MCF 10A (cell line): ENCODE results near the gene NDST4. TPM values are rescaled to one million over a fixed set of nuclear protein-coding genes. Genes with fewer than 3 reads are reported as not detected.

Source experiments
- BruUV-seq: library from RNA; stranded (reverse); fragments of 400-500 nt; replicated peaks from 2 replicates; lab custom pipeline; 2021; lab: Mats Ljungman, UMichigan
- CTCF ChIA-PET: fragments of 300-600 bp; sonication (Branson Sonifier 250); formaldehyde crosslinking; extraction: SDS; loops from one replicate; lab custom pipeline; 2021; ENCODE audit warnings: antibody characterized with exemption, inconsistent platforms; lab: Yijun Ruan, JAX
- POLR2A ChIA-PET: fragments of 300-600, 350-650 bp; sonication (Branson Sonifier 250); formaldehyde crosslinking; extraction: SDS; loops from one replicate; lab custom pipeline; 2020; ENCODE audit warnings: antibody characterized with exemption, inconsistent platforms; lab: Yijun Ruan, JAX
- DNase-seq: peaks from one replicate; pipeline ENCODE4 v3.0.0-alpha.2; 2018; ENCODE audit not compliant: unreplicated experiment
- H3K27ac Mint-ChIP-seq: one replicate; pipeline ENCODE4 v1.8.0; 2022; ENCODE audit warnings: mild to moderate bottlenecking, low read depth, mixed read lengths; ENCODE audit not compliant: unreplicated experiment
- H3K27me3 Mint-ChIP-seq: one replicate; pipeline ENCODE4 v1.8.0; 2022; ENCODE audit warnings: mixed read lengths; ENCODE audit not compliant: insufficient read depth, unreplicated experiment
- H3K36me3 Mint-ChIP-seq: one replicate; pipeline ENCODE4 v1.8.0; 2022; ENCODE audit warnings: mild to moderate bottlenecking, moderate library complexity, mixed read lengths; ENCODE audit not compliant: insufficient read depth, unreplicated experiment
- H3K4me1 Mint-ChIP-seq: one replicate; pipeline ENCODE4 v1.8.0; 2022; ENCODE audit warnings: mixed read lengths; ENCODE audit not compliant: insufficient read depth, unreplicated experiment
- H3K4me3 Mint-ChIP-seq: one replicate; pipeline ENCODE4 v1.8.0; 2022; ENCODE audit warnings: mild to moderate bottlenecking, moderate library complexity, mixed read lengths; ENCODE audit not compliant: unreplicated experiment
- H3K9me3 Mint-ChIP-seq: one replicate; pipeline ENCODE4 v1.8.0; 2022; ENCODE audit warnings: mixed read lengths; ENCODE audit not compliant: unreplicated experiment
- intact Hi-C: fragments of 100-400 bp; cut with micrococcal nuclease; formaldehyde crosslinking; loops from 2 replicates; pipeline ENCODE4 v1.14.1; 2022
- total RNA-seq: library from RNA; stranded (reverse); gene quantifications from 2 replicates; pipeline ENCODE4 v1.2.3, GENCODE V29; 2022
- TF ChIP-seq, protein P1 (sequence below): fragments of 200-600 bp; IDR thresholded peaks from one replicate; pipeline ENCODE4 v1.8.0; 2022; ENCODE audit warnings: antibody characterized with exemption, mild to moderate bottlenecking; ENCODE audit not compliant: unreplicated experiment

Gene NDST4
- total RNA-seq, 1 experiment from 2014 or later = not detected

DNA sequence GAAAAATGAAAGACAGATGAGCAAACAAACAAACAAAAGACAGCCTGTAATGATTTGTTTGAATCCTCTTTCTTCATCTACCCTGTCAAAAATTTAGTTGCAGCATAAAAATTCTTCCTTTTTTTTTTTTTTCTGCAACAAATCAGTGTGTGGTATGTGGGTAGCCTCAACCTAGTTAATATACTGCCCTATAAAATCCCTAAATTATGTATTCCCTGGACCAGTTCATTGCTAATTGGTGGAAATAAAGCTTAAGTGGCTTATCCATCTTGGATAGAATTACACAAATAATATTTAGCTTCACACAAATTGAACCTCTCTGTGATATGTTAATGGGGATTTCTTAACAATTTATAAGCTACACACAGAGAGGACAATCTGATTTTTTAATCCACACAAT, 208.4 kb downstream of the NDST4 start:
- DNase-seq = no peak
- ChIA-PET CTCF (interaction anchor here (0.7 kb wide), 1 partner anchor 1217 kb away, joined by 3 read pairs; no protein-coding TSS in a partner anchor), POLR2A (no interaction called here)
- Mint-ChIP-seq H3K4me3 (no peak overlapping the region), H3K4me1 (no peaks in the 10 kb centered on the region), H3K27ac (no peak overlapping the region), H3K27me3 (peaks cover 29% of the 10 kb centered on the region), H3K9me3 (no peaks in the 10 kb centered on the region), H3K36me3 (no peaks in the 10 kb centered on the region)
- no TSS peak for BruUV-seq
- intact Hi-C loops = no loop called here
- TF ChIP-seq, protein P1, sequence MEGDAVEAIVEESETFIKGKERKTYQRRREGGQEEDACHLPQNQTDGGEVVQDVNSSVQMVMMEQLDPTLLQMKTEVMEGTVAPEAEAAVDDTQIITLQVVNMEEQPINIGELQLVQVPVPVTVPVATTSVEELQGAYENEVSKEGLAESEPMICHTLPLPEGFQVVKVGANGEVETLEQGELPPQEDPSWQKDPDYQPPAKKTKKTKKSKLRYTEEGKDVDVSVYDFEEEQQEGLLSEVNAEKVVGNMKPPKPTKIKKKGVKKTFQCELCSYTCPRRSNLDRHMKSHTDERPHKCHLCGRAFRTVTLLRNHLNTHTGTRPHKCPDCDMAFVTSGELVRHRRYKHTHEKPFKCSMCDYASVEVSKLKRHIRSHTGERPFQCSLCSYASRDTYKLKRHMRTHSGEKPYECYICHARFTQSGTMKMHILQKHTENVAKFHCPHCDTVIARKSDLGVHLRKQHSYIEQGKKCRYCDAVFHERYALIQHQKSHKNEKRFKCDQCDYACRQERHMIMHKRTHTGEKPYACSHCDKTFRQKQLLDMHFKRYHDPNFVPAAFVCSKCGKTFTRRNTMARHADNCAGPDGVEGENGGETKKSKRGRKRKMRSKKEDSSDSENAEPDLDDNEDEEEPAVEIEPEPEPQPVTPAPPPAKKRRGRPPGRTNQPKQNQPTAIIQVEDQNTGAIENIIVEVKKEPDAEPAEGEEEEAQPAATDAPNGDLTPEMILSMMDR = no peak

DNA sequence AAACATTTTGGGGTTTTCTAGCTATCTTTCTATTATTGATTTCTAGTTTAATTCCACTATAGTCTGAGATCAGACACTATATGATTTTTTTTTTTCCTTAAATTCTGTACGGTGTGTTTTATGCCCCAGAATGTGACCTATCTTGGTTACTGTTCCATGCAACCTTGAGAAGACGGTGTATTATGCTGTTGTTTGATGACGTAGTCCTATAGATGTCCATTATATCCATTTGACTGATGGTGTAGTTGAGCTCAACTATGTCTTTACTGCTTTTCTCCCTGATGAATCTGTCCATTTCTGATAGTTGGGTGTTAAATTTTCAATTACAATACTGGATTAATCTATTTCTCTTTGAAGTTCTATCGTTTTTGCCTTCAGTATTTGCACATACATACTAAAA, 212.5 kb downstream of the NDST4 start:
- CTCF ChIA-PET = interaction anchor here (1.2 kb wide), 1 partner anchor 14 kb away, joined by 3 read pairs; no protein-coding TSS in a partner anchor
- BruUV-seq = no TSS peak
- POLR2A ChIA-PET = interaction anchor here (0.7 kb wide), 1 partner anchor 98 kb away, joined by 3 read pairs; no protein-coding TSS in a partner anchor
- Mint-ChIP-seq H3K27me3 (peaks cover 29% of the 10 kb centered on the region), H3K27ac (no peak overlapping the region), H3K4me1 (no peaks in the 10 kb centered on the region), H3K9me3 (no peaks in the 10 kb centered on the region), H3K4me3 (no peak overlapping the region), H3K36me3 (no peaks in the 10 kb centered on the region)
- no peak for DNase-seq
- intact Hi-C loops = no loop called here
- TF ChIP-seq, protein P1 = no peak

DNA sequence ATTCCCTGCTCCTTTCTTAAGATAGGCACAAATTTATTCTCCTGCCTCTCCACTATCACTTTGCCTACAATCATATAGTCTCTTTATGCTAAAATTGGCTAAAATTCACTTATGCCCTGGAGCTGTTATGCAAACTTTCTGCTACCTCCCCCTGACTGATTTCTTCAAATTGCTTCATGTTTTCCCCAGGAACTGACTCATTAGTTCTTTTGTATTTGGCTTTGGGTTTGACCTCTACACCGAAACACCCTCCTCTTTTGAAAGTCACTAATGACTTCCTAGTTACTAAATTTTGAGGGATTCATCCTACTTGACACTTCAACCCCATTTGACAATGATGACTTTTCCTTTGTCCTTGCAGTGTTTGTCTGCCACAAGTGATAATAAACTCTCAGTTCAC, 222.6 kb downstream of the NDST4 start:
- Mint-ChIP-seq H3K4me1 (peaks cover 15% of the 10 kb centered on the region), H3K27ac (no peak overlapping the region), H3K4me3 (no peak overlapping the region), H3K9me3 (no peaks in the 10 kb centered on the region), H3K27me3 (no peaks in the 10 kb centered on the region), H3K36me3 (no peaks in the 10 kb centered on the region)
- intact Hi-C loops = no loop called here
- TF ChIP-seq, protein P1 = no peak
- ChIA-PET CTCF (no interaction called here), POLR2A (interaction anchor here (0.7 kb wide), 1 partner anchor 20 kb away, joined by 3 read pairs; no protein-coding TSS in a partner anchor)
- DNase-seq = peak; percentile 57
- no TSS peak for BruUV-seq

DNA sequence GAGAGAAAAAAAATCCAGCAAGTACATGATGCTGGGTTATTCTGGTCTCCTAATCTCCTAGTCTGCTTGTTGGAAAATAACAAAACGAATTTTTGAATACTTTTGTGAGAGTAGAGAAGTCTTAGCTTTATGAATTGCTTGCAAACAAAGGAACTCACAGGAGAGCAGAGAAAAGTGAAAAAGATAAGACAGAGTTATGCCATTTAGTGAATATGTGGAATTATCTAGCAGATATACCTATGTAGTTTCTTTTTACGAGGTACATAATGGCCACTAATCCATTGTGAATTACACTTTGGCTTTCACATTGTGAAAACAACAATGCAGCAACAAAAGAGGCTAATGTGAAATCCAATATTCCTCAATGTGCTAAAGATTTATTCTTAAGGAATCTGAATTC, 226.7 kb downstream of the NDST4 start:
- Mint-ChIP-seq H3K27me3 (no peaks in the 10 kb centered on the region), H3K4me3 (no peak overlapping the region), H3K4me1 (peaks cover 15% of the 10 kb centered on the region), H3K9me3 (no peaks in the 10 kb centered on the region), H3K36me3 (no peaks in the 10 kb centered on the region), H3K27ac (no peak overlapping the region)
- intact Hi-C loops = no loop called here
- ChIA-PET POLR2A (no interaction called here), CTCF (no interaction called here)
- TF ChIP-seq, protein P1 = no peak
- no peak for DNase-seq
- no TSS peak for BruUV-seq
